ENCODE data around the gene SKAP1. TPM values are rescaled to one million over a fixed set of nuclear protein-coding genes. Genes with fewer than 3 reads are reported as not detected.
"Not testable (repeated sequence)": the region's sequence is repeated elsewhere in the genome, so short reads cannot be mapped to it uniquely, and the experiment has no call there.

SKAP1 gene
- total RNA-seq, 5 donors from 2014 or later (not counting 1 experiment from before 2014, with no cell fraction given), result 71.5 to 142 (median 80.4) TPM

DNA sequence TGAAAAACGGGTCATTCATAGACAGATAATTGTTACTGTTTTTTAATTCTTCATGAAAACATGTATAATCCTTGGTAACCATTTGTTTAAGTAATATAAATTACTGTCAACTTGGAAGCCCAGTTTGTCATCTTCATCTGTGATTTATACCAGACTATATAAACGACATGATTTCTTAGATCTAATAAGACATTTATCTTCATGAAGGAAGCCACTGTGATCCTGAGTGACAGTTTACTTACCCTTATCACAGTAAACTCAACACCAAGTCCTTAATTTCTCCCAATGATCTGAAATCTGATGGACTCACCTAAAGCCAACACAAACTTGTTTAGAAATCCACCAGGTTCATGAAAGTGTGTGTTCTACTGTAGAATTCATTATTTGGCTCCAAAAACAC, 91.3 kb downstream of the SKAP1 start:
- no peak overlapping the region for H3K4me3 ChIP-seq (ENCODE audit: control insufficient read depth in 1 of 2, extremely low read depth in 1 of 2, low read length in 1 of 2)
- CTCF ChIA-PET, result interaction anchor here (0.9 to 1.9 kb wide), 5 partner anchors 8 to 280 kb away, joined by 3 to 14 read pairs (median 4); no protein-coding TSS in a partner anchor
- no peaks in the 10 kb centered on the region for H3K27me3 ChIP-seq (replicated peaks in 1 of 2; ENCODE audit: control insufficient read depth in 2 of 2, extremely low read depth in 1 of 2, insufficient read depth in 2 of 2, low read length in 1 of 2)
- ATAC-seq (replicated peaks in 1 of 4) (no peak), DNase-seq (no peak)
- POLR2A ChIA-PET, result no interaction called here
- Mint-ChIP-seq H3K27ac (peak overlapping the region in 1 of 2 donors; percentile 19), H3K9me3 (no peaks in the 10 kb centered on the region), H3K4me1 (peaks cover 6 to 15% (median 10%) of the 10 kb centered on the region in 3 donors), H3K36me3 (peaks cover 11% of the 10 kb centered on the region), H3K4me3 (no peak overlapping the region), H3K27me3 (no peaks in the 10 kb centered on the region)
- H3K36me3 ChIP-seq (ENCODE audit: control insufficient read depth in 2 of 2, extremely low read depth in 1 of 2, insufficient read depth in 1 of 2, low read length in 1 of 2), result peaks cover 4 to 37% of the 10 kb centered on the region in 2 donors
- no CpG with 5 or more reads among the region's 2 CpGs for WGBS (ENCODE audit: insufficient coverage)
- no peak overlapping the region for H3K27ac ChIP-seq (ENCODE audit: low read length)
- no peaks in the 10 kb centered on the region for H3K4me1 ChIP-seq (ENCODE audit: control insufficient read depth in 1 of 2, extremely low read depth in 1 of 2, insufficient read depth in 2 of 2, low read length in 2 of 2)
- no peaks in the 10 kb centered on the region for H3K9me3 ChIP-seq

- POLR2A ChIA-PET, result interaction anchor here in 1 of 2 donors (0.6 to 0.7 kb wide), 2 partner anchors 9 to 213 kb away, joined by 5 to 10 read pairs; no protein-coding TSS in a partner anchor
- H3K36me3 ChIP-seq (ENCODE audit: control insufficient read depth in 2 of 2, extremely low read depth in 1 of 2, insufficient read depth in 1 of 2, low read length in 1 of 2), result peaks cover 4 to 35% of the 10 kb centered on the region in 2 donors
- H3K4me3 Mint-ChIP-seq; H3K27me3 ChIP-seq (replicated peaks in 1 of 2; ENCODE audit: control insufficient read depth in 2 of 2, extremely low read depth in 1 of 2, insufficient read depth in 2 of 2, low read length in 1 of 2); H3K27ac ChIP-seq (ENCODE audit: low read length); H3K9me3 ChIP-seq; DNase-seq; ATAC-seq (replicated peaks in 1 of 4); H3K27me3 Mint-ChIP-seq; H3K4me3 ChIP-seq (ENCODE audit: control insufficient read depth in 1 of 2, extremely low read depth in 1 of 2, low read length in 1 of 2); H3K4me1 ChIP-seq (ENCODE audit: control insufficient read depth in 1 of 2, extremely low read depth in 1 of 2, insufficient read depth in 2 of 2, low read length in 2 of 2); H3K9me3 Mint-ChIP-seq: not testable (repeated sequence)
- Mint-ChIP-seq H3K4me1 (peaks cover 6 to 16% (median 12%) of the 10 kb centered on the region in 3 donors), H3K27ac (peak overlapping the region; percentile 9 to 49), H3K36me3 (peaks cover 14% of the 10 kb centered on the region)
- CTCF ChIA-PET, result interaction anchor here (0.6 to 1.9 kb wide), 7 partner anchors 9 to 280 kb away, joined by 3 to 14 read pairs (median 4); no protein-coding TSS in a partner anchor
- WGBS (ENCODE audit: insufficient coverage), result 100% methylated on average over 1 of the region's 2 CpGs
Observed at GRCh38 chr17:48337903-48338302, 92.1 kb downstream of the SKAP1 start.

- Histone ChIP-seq H3K36me3 (ENCODE audit: control insufficient read depth in 2 of 2, extremely low read depth in 1 of 2, insufficient read depth in 1 of 2, low read length in 1 of 2) (peaks cover 4 to 28% of the 10 kb centered on the region in 2 donors), H3K4me3 (ENCODE audit: control insufficient read depth in 1 of 2, extremely low read depth in 1 of 2, low read length in 1 of 2) (no peak overlapping the region), H3K9me3 (no peaks in the 10 kb centered on the region), H3K27ac (ENCODE audit: low read length) (no peak overlapping the region), H3K27me3 (replicated peaks in 1 of 2; ENCODE audit: control insufficient read depth in 2 of 2, extremely low read depth in 1 of 2, insufficient read depth in 2 of 2, low read length in 1 of 2) (no peaks in the 10 kb centered on the region), H3K4me1 (ENCODE audit: control insufficient read depth in 1 of 2, extremely low read depth in 1 of 2, insufficient read depth in 2 of 2, low read length in 2 of 2) (no peaks in the 10 kb centered on the region)
- H3K4me3 Mint-ChIP-seq, result no peak overlapping the region
- no CpG with 5 or more reads among the region's 2 CpGs for WGBS (ENCODE audit: insufficient coverage)
- DNase-seq (no peak), ATAC-seq (replicated peaks in 1 of 4) (no peak)
- no peaks in the 10 kb centered on the region for H3K9me3 Mint-ChIP-seq
- peaks cover 11% of the 10 kb centered on the region for H3K36me3 Mint-ChIP-seq
- H3K4me1 Mint-ChIP-seq, result peaks cover 6 to 11% (median 9%) of the 10 kb centered on the region in 3 donors
- POLR2A ChIA-PET, result interaction anchor here in 1 of 2 donors (0.6 kb wide), 1 partner anchor 962 kb away, joined by 3 read pairs; no protein-coding TSS in a partner anchor
- H3K27me3 Mint-ChIP-seq, result no peaks in the 10 kb centered on the region
- H3K27ac Mint-ChIP-seq, result no peak overlapping the region
- CTCF ChIA-PET, result interaction anchor here (0.7 to 4.5 kb wide), 13 partner anchors 9 to 285 kb away, joined by 3 to 63 read pairs (median 4); partner anchors contain the start of gene HOXB5 (in 2 of the 2)
Observed at GRCh38 chr17:48336986-48337385, 93.0 kb downstream of the SKAP1 start.

DNA sequence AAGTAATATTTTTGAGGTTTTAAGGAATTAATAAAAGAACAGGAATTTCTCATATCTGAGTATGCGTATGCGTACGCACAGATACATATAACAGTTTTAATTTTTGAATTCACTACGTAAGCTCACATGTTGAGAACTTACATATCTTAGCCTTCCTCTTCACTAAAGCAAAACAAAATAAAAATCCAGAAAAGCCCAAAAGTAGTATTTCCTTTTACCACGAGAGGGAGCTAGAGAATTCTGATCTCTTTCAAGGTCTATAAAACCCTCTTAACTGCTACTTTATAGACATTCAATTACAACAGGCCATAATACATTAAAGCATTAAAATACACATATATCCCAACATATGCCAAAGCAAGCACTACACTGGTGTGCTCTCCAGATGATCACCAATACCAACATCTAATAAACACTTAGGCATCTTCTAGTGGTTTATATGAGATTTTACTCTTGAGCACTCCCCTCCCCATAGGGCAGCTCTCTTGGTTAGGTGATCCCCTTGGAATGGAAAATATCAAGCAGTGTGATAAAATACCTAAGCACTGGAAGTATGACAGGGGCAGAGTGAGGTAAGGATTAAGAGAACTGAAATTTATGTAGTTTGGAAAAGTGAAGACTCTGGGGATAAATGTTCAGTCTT, 94.0 kb downstream of the SKAP1 start:
- H3K4me3 ChIP-seq (ENCODE audit: control insufficient read depth in 1 of 2, extremely low read depth in 1 of 2, low read length in 1 of 2), result no peak overlapping the region
- ATAC-seq (replicated peaks in 1 of 4), result peak; percentile 48 to 60 (median 57)
- H3K4me1 ChIP-seq (ENCODE audit: control insufficient read depth in 1 of 2, extremely low read depth in 1 of 2, insufficient read depth in 2 of 2, low read length in 2 of 2), result no peaks in the 10 kb centered on the region
- no peaks in the 10 kb centered on the region for H3K27me3 ChIP-seq (replicated peaks in 1 of 2; ENCODE audit: control insufficient read depth in 2 of 2, extremely low read depth in 1 of 2, insufficient read depth in 2 of 2, low read length in 1 of 2)
- H3K36me3 ChIP-seq (ENCODE audit: control insufficient read depth in 2 of 2, extremely low read depth in 1 of 2, insufficient read depth in 1 of 2, low read length in 1 of 2), result peaks cover 4 to 29% of the 10 kb centered on the region in 2 donors
- WGBS (ENCODE audit: insufficient coverage), result 0% methylated on average over 1 of the region's 5 CpGs
- Mint-ChIP-seq H3K27me3 (no peaks in the 10 kb centered on the region), H3K4me3 (no peak overlapping the region), H3K9me3 (no peaks in the 10 kb centered on the region), H3K4me1 (peaks cover 6 to 9% (median 7%) of the 10 kb centered on the region in 3 donors), H3K36me3 (peaks cover 12% of the 10 kb centered on the region), H3K27ac (peak overlapping the region in 1 of 2 donors; percentile 61)
- ChIA-PET POLR2A (interaction anchor here in 1 of 2 donors (0.5 kb wide), 1 partner anchor 100 kb away, joined by 3 read pairs; no protein-coding TSS in a partner anchor), CTCF (interaction anchor here (0.5 to 4.5 kb wide), 28 partner anchors 10 to 286 kb away, joined by 3 to 63 read pairs (median 4); partner anchors contain the start of gene HOXB5 (in 2 of the 2))
- peak in 2 of 35 experiments; percentile 12 to 79 for DNase-seq
- H3K27ac ChIP-seq (ENCODE audit: low read length), result no peak overlapping the region
- no peaks in the 10 kb centered on the region for H3K9me3 ChIP-seq

- no peaks in the 10 kb centered on the region for H3K4me1 ChIP-seq (ENCODE audit: control insufficient read depth in 1 of 2, extremely low read depth in 1 of 2, insufficient read depth in 2 of 2, low read length in 2 of 2)
Observed at GRCh38 chr17:48335146-48335784, 94.7 kb downstream of the SKAP1 start.

GRCh38 chr17:48333034-48333530, 96.9 kb downstream of the SKAP1 start:
- WGBS (ENCODE audit: insufficient coverage), result 71% methylated on average over 1 of the region's 1 CpG
- ATAC-seq (replicated peaks in 1 of 4) (no peak), DNase-seq (no peak)
- ChIA-PET CTCF (interaction anchor here (0.7 to 4.5 kb wide), 14 partner anchors 10 to 260 kb away, joined by 3 to 63 read pairs (median 4); partner anchors contain the start of gene HOXB5 (in 1 of the 2)), POLR2A (interaction anchor here in 1 of 2 donors (0.8 kb wide), 1 partner anchor 9 kb away, joined by 3 read pairs; no protein-coding TSS in a partner anchor)
- no peaks in the 10 kb centered on the region for H3K9me3 ChIP-seq
- Mint-ChIP-seq H3K4me1 (peaks cover 20 to 23% (median 21%) of the 10 kb centered on the region in 3 donors), H3K27me3 (no peaks in the 10 kb centered on the region), H3K36me3 (peaks cover 25% of the 10 kb centered on the region), H3K4me3 (no peak overlapping the region), H3K27ac (no peak overlapping the region), H3K9me3 (no peaks in the 10 kb centered on the region)
- no peak overlapping the region for H3K4me3 ChIP-seq (ENCODE audit: control insufficient read depth in 1 of 2, extremely low read depth in 1 of 2, low read length in 1 of 2)
- H3K4me1 ChIP-seq (ENCODE audit: control insufficient read depth in 1 of 2, extremely low read depth in 1 of 2, insufficient read depth in 2 of 2, low read length in 2 of 2), result no peaks in the 10 kb centered on the region
- no peak overlapping the region for H3K27ac ChIP-seq (ENCODE audit: low read length)
- H3K27me3 ChIP-seq (replicated peaks in 1 of 2; ENCODE audit: control insufficient read depth in 2 of 2, extremely low read depth in 1 of 2, insufficient read depth in 2 of 2, low read length in 1 of 2), result no peaks in the 10 kb centered on the region
- peaks cover 0 to 19% of the 10 kb centered on the region in 2 donors for H3K36me3 ChIP-seq (ENCODE audit: control insufficient read depth in 2 of 2, extremely low read depth in 1 of 2, insufficient read depth in 1 of 2, low read length in 1 of 2)

More at GRCh38 chr17:48335146-48335784, 94.7 kb downstream of the SKAP1 start:
- no peak for ATAC-seq (replicated peaks in 1 of 4)
- Histone ChIP-seq H3K27me3 (replicated peaks in 1 of 2; ENCODE audit: control insufficient read depth in 2 of 2, extremely low read depth in 1 of 2, insufficient read depth in 2 of 2, low read length in 1 of 2) (no peaks in the 10 kb centered on the region), H3K9me3 (no peaks in the 10 kb centered on the region), H3K36me3 (ENCODE audit: control insufficient read depth in 2 of 2, extremely low read depth in 1 of 2, insufficient read depth in 1 of 2, low read length in 1 of 2) (peaks cover 4 to 33% of the 10 kb centered on the region in 2 donors), H3K27ac (ENCODE audit: low read length) (no peak overlapping the region), H3K4me3 (ENCODE audit: control insufficient read depth in 1 of 2, extremely low read depth in 1 of 2, low read length in 1 of 2) (no peak overlapping the region)
- Mint-ChIP-seq H3K36me3 (peaks cover 19% of the 10 kb centered on the region), H3K4me1 (peaks cover 9 to 13% (median 9%) of the 10 kb centered on the region in 3 donors), H3K4me3 (no peak overlapping the region), H3K9me3 (no peaks in the 10 kb centered on the region), H3K27me3 (no peaks in the 10 kb centered on the region), H3K27ac (no peak overlapping the region)
- POLR2A ChIA-PET, result no interaction called here
- CTCF ChIA-PET, result interaction anchor here (0.5 to 4.5 kb wide), 24 partner anchors 10 to 283 kb away, joined by 3 to 63 read pairs (median 4); partner anchors contain the start of gene HOXB5 (in 2 of the 2)
- DNase-seq, result no peak

Measured in T-cell (primary cell).